Peyer's patch (tissue), 4 donors: ENCODE measurements around the gene SUB1.

ENCODE experiments used
- CTCF ChIP-seq, 6 experiments: fragments of 450-650 bp in 4 of 6; fragments of 200-600 bp in 2 of 6; sonication (generic) in 1 of 6; IDR thresholded peaks; one replicate each; pipeline ENCODE4 v1.5.1; 2017 to 2019; ENCODE audit warnings: antibody characterized with exemption in 6 of 6, mild to moderate bottlenecking in 3 of 6, moderate library complexity in 1 of 6
- POLR2A ChIP-seq, 2 donors: fragments of 450-650 bp; IDR thresholded peaks; one replicate each; pipeline ENCODE4 v1.5.1; 2017; ENCODE audit warnings: antibody characterized with exemption in 2 of 2, mild to moderate bottlenecking in 2 of 2, moderate library complexity in 2 of 2

- TF ChIP-seq CTCF (IDR thresholded peaks at IDR 0.05) (no peak), POLR2A (IDR thresholded peaks at IDR 0.05) (no peak)
Observed at GRCh38 chr5:32538031-32538547, 47.3 kb upstream of the SUB1 start.
